Epithelial cell of esophagus (primary cell): ENCODE measurements around the gene NLRP6.
"Not testable (repeated sequence)": the region's sequence is repeated elsewhere in the genome, so short reads cannot be mapped to it uniquely, and the experiment has no call there.

ENCODE experiments used
- DNase-seq: peaks from one replicate; pipeline ENCODE4 v3.0.0; 2010; ENCODE audit warnings: low read depth
- H3K4me3 ChIP-seq: 2 replicates; pipeline ENCODE4 v1.5.1; 2011; ENCODE audit warnings: mild to moderate bottlenecking, low read length, control low read depth
- TF ChIP-seq, protein P1 (sequence below): IDR thresholded peaks from 2 replicates; pipeline ENCODE4 v1.5.1; 2011; ENCODE audit warnings: low read depth, mild to moderate bottlenecking, low read length, control low read depth, inconsistent platforms; ENCODE audit not compliant: insufficient read depth; ENCODE audit errors: missing control alignments

The NLRP6 gene

DNA sequence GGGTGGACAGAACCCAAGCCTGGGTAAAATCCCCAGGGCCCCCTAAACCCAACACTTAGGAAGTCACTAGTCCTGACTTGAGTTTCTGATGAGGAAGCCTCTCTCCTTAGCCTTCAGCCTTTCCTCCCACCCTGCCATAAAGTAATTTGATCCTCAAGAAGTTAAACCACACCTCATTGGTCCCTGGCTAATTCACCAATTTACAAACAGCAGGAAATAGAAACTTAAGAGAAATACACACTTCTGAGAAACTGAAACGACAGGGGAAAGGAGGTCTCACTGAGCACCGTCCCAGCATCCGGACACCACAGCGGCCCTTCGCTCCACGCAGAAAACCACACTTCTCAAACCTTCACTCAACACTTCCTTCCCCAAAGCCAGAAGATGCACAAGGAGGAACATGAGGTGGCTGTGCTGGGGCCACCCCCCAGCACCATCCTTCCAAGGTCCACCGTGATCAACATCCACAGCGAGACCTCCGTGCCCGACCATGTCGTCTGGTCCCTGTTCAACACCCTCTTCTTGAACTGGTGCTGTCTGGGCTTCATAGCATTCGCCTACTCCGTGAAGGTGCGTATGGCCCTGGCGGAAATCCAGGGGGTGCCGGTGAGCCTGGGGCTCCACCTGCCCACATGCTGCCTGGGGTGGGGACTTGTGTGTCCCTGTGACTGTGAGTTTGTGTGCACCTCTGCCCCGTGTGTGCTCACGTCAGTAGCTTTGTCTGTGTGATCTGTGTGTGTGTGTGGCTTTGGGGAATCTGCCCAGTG, 35.8 kb downstream of the NLRP6 start, which contains the start of gene IFITM1:
Gene IFITM1, plus strand, starts transcription at position 254 of the 767 bp plus-strand sequence. Its CDS starts 131 bp downstream, at position 385.
- peak within 1 kb of the TSS; percentile 36 for H3K4me3 ChIP-seq
- DNase-seq = peak; percentile 68
- TF ChIP-seq, protein P1, sequence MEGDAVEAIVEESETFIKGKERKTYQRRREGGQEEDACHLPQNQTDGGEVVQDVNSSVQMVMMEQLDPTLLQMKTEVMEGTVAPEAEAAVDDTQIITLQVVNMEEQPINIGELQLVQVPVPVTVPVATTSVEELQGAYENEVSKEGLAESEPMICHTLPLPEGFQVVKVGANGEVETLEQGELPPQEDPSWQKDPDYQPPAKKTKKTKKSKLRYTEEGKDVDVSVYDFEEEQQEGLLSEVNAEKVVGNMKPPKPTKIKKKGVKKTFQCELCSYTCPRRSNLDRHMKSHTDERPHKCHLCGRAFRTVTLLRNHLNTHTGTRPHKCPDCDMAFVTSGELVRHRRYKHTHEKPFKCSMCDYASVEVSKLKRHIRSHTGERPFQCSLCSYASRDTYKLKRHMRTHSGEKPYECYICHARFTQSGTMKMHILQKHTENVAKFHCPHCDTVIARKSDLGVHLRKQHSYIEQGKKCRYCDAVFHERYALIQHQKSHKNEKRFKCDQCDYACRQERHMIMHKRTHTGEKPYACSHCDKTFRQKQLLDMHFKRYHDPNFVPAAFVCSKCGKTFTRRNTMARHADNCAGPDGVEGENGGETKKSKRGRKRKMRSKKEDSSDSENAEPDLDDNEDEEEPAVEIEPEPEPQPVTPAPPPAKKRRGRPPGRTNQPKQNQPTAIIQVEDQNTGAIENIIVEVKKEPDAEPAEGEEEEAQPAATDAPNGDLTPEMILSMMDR = no peak

DNA sequence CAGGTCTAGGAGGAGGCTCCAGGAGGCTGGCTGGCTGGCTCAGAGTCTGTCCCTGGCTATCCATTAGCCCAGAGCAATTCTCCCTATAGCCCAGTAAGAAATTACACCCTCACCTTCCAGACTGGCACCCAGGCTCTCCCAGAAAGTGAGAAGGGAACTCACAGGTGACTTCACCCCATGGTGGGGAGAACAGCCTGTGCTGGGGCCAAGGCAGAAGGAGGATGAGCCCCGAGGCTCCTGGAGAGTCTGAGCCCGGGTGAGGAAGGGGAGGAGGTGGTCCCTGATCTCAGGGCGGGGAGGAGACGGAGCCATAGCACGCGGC, 36.3 kb downstream of the NLRP6 start:
- DNase-seq = not testable (repeated sequence)
- peak overlapping the region; percentile 36 for H3K4me3 ChIP-seq

DNA sequence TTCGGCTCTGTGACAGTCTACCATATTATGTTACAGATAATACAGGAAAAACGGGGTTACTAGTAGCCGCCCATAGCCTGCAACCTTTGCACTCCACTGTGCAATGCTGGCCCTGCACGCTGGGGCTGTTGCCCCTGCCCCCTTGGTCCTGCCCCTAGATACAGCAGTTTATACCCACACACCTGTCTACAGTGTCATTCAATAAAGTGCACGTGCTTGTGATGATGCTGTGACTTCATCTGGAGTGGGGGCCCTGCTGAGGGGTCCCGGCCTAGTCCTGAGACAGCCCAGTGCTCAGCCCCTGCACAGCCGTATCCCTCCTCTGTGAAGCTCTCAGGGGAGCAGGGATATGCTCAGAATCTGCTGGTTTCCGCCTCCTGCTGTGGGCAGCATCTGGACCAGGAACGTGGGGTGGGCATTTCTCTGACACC, 36.9 kb downstream of the NLRP6 start:
- H3K4me3 ChIP-seq = no peak overlapping the region
- no peak for DNase-seq
- TF ChIP-seq, protein P1 = no peak

DNA sequence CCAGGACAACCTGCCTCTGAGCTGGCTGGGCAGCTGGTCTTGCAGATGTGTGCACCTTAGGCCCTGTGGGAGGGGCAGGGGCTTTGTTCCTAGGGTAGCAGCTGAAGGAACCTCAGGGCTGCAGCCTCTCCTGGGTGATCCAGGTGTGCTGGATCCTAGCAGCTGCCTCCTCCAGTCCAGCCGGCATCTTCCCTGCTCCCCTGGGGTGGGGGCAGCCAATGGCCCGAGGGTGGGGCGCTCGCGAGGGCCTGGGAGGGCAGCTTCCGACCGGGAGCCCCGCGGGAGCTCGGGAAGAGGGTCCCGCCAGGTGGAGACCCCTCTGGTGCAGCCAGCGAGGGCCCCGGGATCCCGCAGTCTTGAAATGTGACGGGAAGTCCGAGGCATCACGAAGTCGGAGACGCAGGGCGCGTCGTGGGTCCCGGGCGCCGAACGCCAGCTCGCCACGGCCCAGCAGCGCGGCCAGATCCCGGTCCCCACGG, 37.3 kb downstream of the NLRP6 start:
- TF ChIP-seq, protein P1 = no peak
- H3K4me3 ChIP-seq = no peak overlapping the region
- DNase-seq = no peak

DNA sequence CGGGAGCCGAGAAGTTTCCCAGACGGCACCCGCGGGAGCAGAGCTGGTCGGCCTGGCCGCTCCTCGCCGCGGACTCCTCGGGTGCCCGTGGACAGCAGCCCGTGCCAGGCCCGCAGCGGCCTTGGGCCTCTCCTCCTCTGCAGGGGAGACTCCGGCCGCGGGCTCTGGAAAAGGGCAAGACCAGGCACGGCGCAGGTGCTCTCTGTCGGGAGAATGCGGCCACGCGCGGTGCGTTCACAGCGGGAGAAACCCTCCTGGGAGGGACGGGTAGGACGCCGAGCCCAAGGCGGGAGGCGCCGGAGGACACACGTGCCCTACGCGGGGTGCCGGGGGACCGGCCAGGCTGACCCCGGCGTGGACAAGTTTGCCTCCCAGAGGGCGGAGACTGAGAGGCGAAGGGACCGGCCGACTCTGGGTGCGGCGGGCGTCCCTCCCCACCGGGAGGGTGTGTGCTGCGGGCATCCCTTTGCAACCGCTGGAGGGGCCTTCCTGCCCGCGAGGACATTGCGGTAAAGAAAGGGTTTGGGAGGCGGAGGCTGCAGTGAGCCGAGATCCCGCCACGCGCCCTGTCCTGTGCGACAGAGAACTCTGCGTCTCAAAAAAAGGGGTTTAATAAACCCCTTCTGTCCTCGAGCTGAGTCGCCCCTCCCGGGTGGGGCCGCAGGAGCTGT, 38.0 kb downstream of the NLRP6 start:
- no peak overlapping the region for H3K4me3 ChIP-seq
- TF ChIP-seq, protein P1 = no peak
- DNase-seq = no peak

DNA sequence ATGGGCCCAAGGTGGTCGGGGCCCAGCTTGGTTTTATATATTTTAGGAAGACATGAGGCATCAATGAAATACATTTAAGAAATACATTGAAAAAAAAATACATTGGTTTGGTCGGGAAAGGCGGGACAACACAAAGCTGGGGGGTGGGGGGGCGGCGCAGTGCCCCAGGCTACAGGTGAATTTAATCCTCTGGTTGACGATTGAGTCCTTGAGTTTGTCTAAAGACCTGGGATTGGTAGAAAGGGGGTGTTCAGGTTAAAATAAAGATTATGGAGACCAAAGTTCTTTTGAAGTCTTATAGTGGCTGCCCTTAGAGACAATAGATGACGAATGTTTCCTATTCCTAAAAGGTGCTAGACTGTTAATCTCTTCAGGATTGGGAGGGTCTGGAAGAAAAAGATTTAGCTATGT, 38.7 kb downstream of the NLRP6 start:
- no peak for DNase-seq
- TF ChIP-seq, protein P1 = no peak
- no peak overlapping the region for H3K4me3 ChIP-seq

DNA sequence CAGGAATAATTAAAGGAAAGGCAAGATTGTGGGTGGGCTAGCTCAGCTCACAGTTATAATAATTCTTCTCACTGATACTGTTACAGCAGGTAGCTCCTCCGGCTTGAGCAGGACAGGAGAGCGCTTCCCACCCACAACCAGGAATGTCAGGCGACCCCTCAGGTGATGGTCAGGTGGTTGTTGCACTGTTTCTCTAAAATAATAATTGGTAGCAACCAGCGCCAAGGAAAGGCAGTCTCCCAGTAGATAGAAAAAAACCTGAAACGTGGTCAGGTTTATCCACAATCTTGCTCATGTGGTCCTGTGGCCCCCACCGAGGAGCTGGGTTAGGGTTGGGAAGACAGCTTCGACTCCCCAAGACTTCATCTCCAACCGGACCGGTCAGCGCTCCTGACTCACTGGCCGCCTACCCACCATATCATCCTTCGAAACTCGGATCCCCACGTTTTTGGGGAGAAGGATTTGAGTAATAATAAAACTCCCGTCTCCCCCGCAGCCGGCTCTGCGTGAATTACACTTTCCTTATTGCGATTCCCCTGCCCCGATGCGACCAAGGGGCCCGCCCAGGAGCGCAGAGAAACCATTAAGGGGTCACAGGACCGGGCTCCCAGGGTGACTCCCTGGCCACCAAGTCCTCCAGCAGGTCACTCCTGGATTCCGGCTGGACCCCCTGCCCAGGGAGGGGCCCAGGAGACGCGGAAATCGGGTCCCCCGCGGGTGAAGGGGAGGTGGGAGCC, 39.6 kb downstream of the NLRP6 start:
- H3K4me3 ChIP-seq, DNase-seq: not testable (repeated sequence)

- DNase-seq = not testable (repeated sequence)
- peak overlapping the region; percentile 34 for H3K4me3 ChIP-seq
Measured at GRCh38 chr11:318405-319120, 40.4 kb downstream of the NLRP6 start.

GRCh38 chr11:319121-319887, 41.1 kb downstream of the NLRP6 start:
- not testable (repeated sequence) for DNase-seq
- peak overlapping the region; percentile 73 for H3K4me3 ChIP-seq

- H3K4me3 ChIP-seq = peak overlapping the region; percentile 73
- not testable (repeated sequence) for DNase-seq
Measured at GRCh38 chr11:319888-320273, 41.7 kb downstream of the NLRP6 start.
